SK-N-MC (cell line): Measurements from ENCODE around the gene OTX1.

Source experiments
- EZH2 ChIP-seq: fragments of 200-600 bp; sonication (generic); IDR thresholded peaks from one replicate; pipeline ENCODE4 v1.6.1; 2017; ENCODE audit warnings: antibody characterized with exemption
- FOXP2 ChIP-seq: optimal IDR thresholded peaks from 2 replicates; pipeline ENCODE3; 2011; ENCODE audit warnings: mild to moderate bottlenecking, moderate library complexity; ENCODE audit not compliant: insufficient read depth; ENCODE audit errors: extremely low read length, control extremely low read depth
- POLR2AphosphoS5 ChIP-seq: IDR thresholded peaks from 2 replicates; pipeline ENCODE4 v1.6.1; 2012; ENCODE audit warnings: mild to moderate bottlenecking, low read depth, low read length, borderline replicate concordance

GRCh38 chr2:63049211-63049969 lies 1.2 kb upstream of the OTX1 start:
- no peak for TF ChIP-seq EZH2
- TF ChIP-seq POLR2AphosphoS5 = no peak
- TF ChIP-seq FOXP2 = no peak
